K562 (cell line): ENCODE measurements around the gene SPATA45. TPM values are rescaled to one million over a fixed set of nuclear protein-coding genes. Genes with fewer than 3 reads are reported as not detected.
A peak's percentile ranks its signal among the peaks of the same experiment; 100 is the strongest.

ENCODE experiments used
- ATF1 ChIP-seq, 2 experiments: fragments of 450-650 bp in 1 of 2; IDR thresholded peaks; 2 replicates each; pipeline ENCODE4 v1.6.1; 2016; ENCODE audit warnings: missing compliant biosample characterization in 1 of 2, missing genetic modification characterization in 1 of 2
- CEBPB ChIP-seq: fragments of 450-650 bp; IDR thresholded peaks from 2 replicates; pipeline ENCODE4 v1.6.1; 2016; ENCODE audit warnings: missing genetic modification characterization, missing compliant biosample characterization
- GATA2 ChIP-seq: sonication (generic); formaldehyde crosslinking; IDR thresholded peaks from 2 replicates; pipeline ENCODE4 v1.4.0; 2020; ENCODE audit warnings: mild to moderate bottlenecking, missing genetic modification reagents
- HEY1 ChIP-seq: fragments of 250-450 bp; sonication (Bioruptor Pico); IDR thresholded peaks from 2 replicates; pipeline ENCODE4 v1.5.0; 2020; ENCODE audit warnings: mild to moderate bottlenecking, moderate library complexity, borderline replicate concordance
- HNRNPLL ChIP-seq: fragments of 200-400 bp; formaldehyde crosslinking; IDR thresholded peaks from 2 replicates; pipeline ENCODE4 v1.6.1; 2017; ENCODE audit warnings: low read length, low read depth, mild to moderate bottlenecking; ENCODE audit not compliant: poor library complexity, severe bottlenecking
- SMARCE1 ChIP-seq: fragments of 450-650 bp; IDR thresholded peaks from 2 replicates; pipeline ENCODE4 v1.7.1; 2016; ENCODE audit warnings: mild to moderate bottlenecking
- TOE1 ChIP-seq, 2 experiments: fragments of 450-650 bp in 1 of 2; sonication (generic) in 1 of 2; formaldehyde crosslinking in 1 of 2; IDR thresholded peaks; 2 replicates each; pipeline versions ENCODE4 v1.7.1 to v1.8.0; 2016 to 2022; ENCODE audit warnings: borderline replicate concordance in 2 of 2, mild to moderate bottlenecking in 2 of 2, antibody characterized with exemption in 1 of 2, inconsistent platforms in 1 of 2, low read depth in 1 of 2, missing genetic modification reagents in 1 of 2, moderate library complexity in 1 of 2
- ZBTB43 ChIP-seq: sonication (generic); formaldehyde crosslinking; IDR thresholded peaks from 2 replicates; pipeline ENCODE4 v1.8.0; 2023; ENCODE audit warnings: mild to moderate bottlenecking, missing genetic modification reagents
- ZMIZ1 ChIP-seq, 2 experiments: fragments of 150-350 bp in 1 of 2; IDR thresholded peaks; 2 replicates each; pipeline ENCODE4 v1.6.1; 2012 to 2016; ENCODE audit warnings: low read depth in 2 of 2, low read length in 2 of 2, mild to moderate bottlenecking in 1 of 2, moderate library complexity in 1 of 2
- polyA plus RNA-seq, 8 experiments: library from polyadenylated mRNA; depleted of rRNA in 4 of 8; stranded (reverse) in 5 of 8; unstranded in 3 of 8; fragments of >200 nt; fragmentation: Nextera tagmentation in 2 of 8; fragmentation: Illumina TruSeq in 1 of 8; extraction: Ambion mirVana in 2 of 8; extraction: Trizol in 1 of 8; gene quantifications; 2 replicates each; pipeline versions ENCODE4 v1.2.1 to v1.2.3, GENCODE V29; 2011 to 2014; ENCODE audit warnings: inconsistent platforms in 1 of 8, missing spikeins in 1 of 8
- total RNA-seq, 7 experiments: library from RNA; depleted of rRNA in 6 of 7; stranded (reverse); fragments of >200 nt in 6 of 7; fragmentation: Illumina TruSeq in 2 of 7; extraction: Trizol in 2 of 7; gene quantifications; 2 replicates each; pipeline versions ENCODE4 v1.2.1 to v1.2.3, GENCODE V29; 2011 to 2021; ENCODE audit warnings: low replicate concordance in 1 of 7
- TF ChIP-seq, protein P1 (sequence below): fragments of 450-650 bp; IDR thresholded peaks from 2 replicates; pipeline ENCODE4 v1.6.1; 2016; ENCODE audit warnings: missing biosample characterization, missing genetic modification characterization

The SPATA45 gene
- total and polyA plus RNA-seq, 9 of the 15 experiments (the other 6 are each of a cell fraction or from before 2014, with no cell fraction given), result 0.18 TPM; not detected in 8

DNA sequence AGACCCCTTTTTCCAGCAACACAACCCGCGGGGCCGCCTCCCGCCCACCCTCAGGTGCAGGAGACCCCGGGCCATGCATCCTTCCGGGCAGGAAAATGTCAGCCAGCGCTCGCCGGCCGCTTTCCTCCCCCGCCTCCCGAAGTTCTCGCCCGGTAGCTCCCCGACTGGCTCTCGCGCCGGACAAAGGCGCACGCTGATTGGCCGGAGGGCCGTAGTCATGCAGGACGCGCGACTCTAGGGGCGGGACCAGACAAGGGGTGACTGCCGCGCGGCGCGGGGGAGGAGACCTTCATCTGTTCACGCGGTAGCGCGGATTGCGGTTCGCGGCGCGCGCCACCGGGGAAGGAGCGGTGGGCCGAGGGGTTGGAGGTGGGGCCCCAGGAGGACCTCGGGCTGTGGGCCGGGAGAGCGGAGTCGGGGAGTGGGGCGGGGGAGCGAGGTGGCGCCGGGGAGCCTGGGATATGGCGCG is 10.6 kb upstream of the SPATA45 start, which contains the start of gene FLVCR1 (continued):
- no peak for TF ChIP-seq HEY1 (CRISPR knock-in tag)
- TF ChIP-seq, protein P1, sequence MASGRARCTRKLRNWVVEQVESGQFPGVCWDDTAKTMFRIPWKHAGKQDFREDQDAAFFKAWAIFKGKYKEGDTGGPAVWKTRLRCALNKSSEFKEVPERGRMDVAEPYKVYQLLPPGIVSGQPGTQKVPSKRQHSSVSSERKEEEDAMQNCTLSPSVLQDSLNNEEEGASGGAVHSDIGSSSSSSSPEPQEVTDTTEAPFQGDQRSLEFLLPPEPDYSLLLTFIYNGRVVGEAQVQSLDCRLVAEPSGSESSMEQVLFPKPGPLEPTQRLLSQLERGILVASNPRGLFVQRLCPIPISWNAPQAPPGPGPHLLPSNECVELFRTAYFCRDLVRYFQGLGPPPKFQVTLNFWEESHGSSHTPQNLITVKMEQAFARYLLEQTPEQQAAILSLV (tag), result no peak
- TF ChIP-seq CEBPB (tag), result no peak
- TF ChIP-seq ZMIZ1 (IDR thresholded peaks at IDR 0.05; ENCODE audit: low read depth in 2 of 2, low read length in 2 of 2), result 0 out of 4 replicates have a peak, but pooled peaks of 1 of the 2 experiments have one; percentile 31
- no peak for TF ChIP-seq GATA2 (CRISPR knock-in tag)
- peak; percentile 67; the same call in 1 of the 2 replicates for TF ChIP-seq TOE1 (IDR thresholded peaks at IDR 0.05; ENCODE audit: borderline replicate concordance)
- no peak for TF ChIP-seq TOE1 (CRISPR knock-in tag; IDR thresholded peaks at IDR 0.05; ENCODE audit: borderline replicate concordance, low read depth)
- TF ChIP-seq ZBTB43 (CRISPR knock-in tag), result no peak
- TF ChIP-seq HNRNPLL, result peak; percentile 81
- TF ChIP-seq SMARCE1, result no peak; the same call in 1 of the 2 replicates
- TF ChIP-seq ATF1 (CRISPR knock-in tag; IDR thresholded peaks at IDR 0.05), result 0 out of 2 replicates have a peak, but pooled peaks have one; percentile 35
- peak; percentile 91 for TF ChIP-seq ATF1 (tag; IDR thresholded peaks at IDR 0.05)
